ENCODE data around the gene CAPN15.
A peak's percentile ranks its signal among the peaks of the same experiment; 100 is the strongest.
"Not testable (repeated sequence)": the region's sequence is repeated elsewhere in the genome, so short reads cannot be mapped to it uniquely, and the experiment has no call there.

The CAPN15 gene

GRCh38 chr16:507527-507926 is 20.0 kb upstream of the CAPN15 start:
- DNase-seq = not testable (repeated sequence)

- DNase-seq = no peak
Observed at GRCh38 chr16:507996-508395, 19.5 kb upstream of the CAPN15 start.

GRCh38 chr16:508884-509736 is 18.4 kb upstream of the CAPN15 start:
- DNase-seq = no peak

- DNase-seq = no peak
Observed at GRCh38 chr16:510066-510825, 17.3 kb upstream of the CAPN15 start.

- no peak for DNase-seq
Observed at GRCh38 chr16:512802-513201, 14.7 kb upstream of the CAPN15 start.

GRCh38 chr16:513950-514349 is 13.6 kb upstream of the CAPN15 start:
- DNase-seq = no peak

- no peak for DNase-seq
Observed at GRCh38 chr16:515175-515938, 12.2 kb upstream of the CAPN15 start.

GRCh38 chr16:515939-516226 is 11.6 kb upstream of the CAPN15 start:
- DNase-seq = no peak

- no peak for DNase-seq
Observed at GRCh38 chr16:516301-516700, 11.2 kb upstream of the CAPN15 start.

- no peak for DNase-seq
Observed at GRCh38 chr16:518858-519257, 8.7 kb upstream of the CAPN15 start.

GRCh38 chr16:519425-519824 is 8.1 kb upstream of the CAPN15 start:
- DNase-seq = no peak

GRCh38 chr16:519841-520687 is 7.4 kb upstream of the CAPN15 start:
- DNase-seq = no peak

GRCh38 chr16:520847-521246 is 6.7 kb upstream of the CAPN15 start:
- DNase-seq = no peak

- no peak for DNase-seq
Observed at GRCh38 chr16:521381-522210, 5.9 kb upstream of the CAPN15 start.

GRCh38 chr16:522320-523096 is 5.0 kb upstream of the CAPN15 start:
- DNase-seq = no peak

- no peak for DNase-seq
Observed at GRCh38 chr16:523097-523741, 4.3 kb upstream of the CAPN15 start.

GRCh38 chr16:524274-525040 is 3.1 kb upstream of the CAPN15 start:
- no peak for DNase-seq

- no peak for DNase-seq
Observed at GRCh38 chr16:525123-525519, 2.4 kb upstream of the CAPN15 start.

GRCh38 chr16:525520-526180 is 1.9 kb upstream of the CAPN15 start:
- DNase-seq = peak; percentile 66 to 85

Measured in stimulated activated CD4-positive, alpha-beta T cell treated with anti-CD3 and anti-CD28 coated beads, Interleukin-4, amount 100 ng/mL, for 4 hours (primary cell).